GM18870 (cell line): ENCODE results near the gene OR6Q1.
"Not testable (repeated sequence)": the region's sequence is repeated elsewhere in the genome, so short reads cannot be mapped to it uniquely, and the experiment has no call there.

ENCODE experiments used
- ATAC-seq: cut with Tn5 transposase; IDR thresholded peaks from one replicate; pipeline ENCODE4 v1.9.1; 2021; ENCODE audit warnings: moderate library complexity; ENCODE audit not compliant: unreplicated experiment

OR6Q1 gene, protein sequence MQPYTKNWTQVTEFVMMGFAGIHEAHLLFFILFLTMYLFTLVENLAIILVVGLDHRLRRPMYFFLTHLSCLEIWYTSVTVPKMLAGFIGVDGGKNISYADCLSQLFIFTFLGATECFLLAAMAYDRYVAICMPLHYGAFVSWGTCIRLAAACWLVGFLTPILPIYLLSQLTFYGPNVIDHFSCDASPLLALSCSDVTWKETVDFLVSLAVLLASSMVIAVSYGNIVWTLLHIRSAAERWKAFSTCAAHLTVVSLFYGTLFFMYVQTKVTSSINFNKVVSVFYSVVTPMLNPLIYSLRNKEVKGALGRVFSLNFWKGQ

GRCh38 chr11:58030653-58031052 lies at the start of gene OR6Q1:
Gene OR6Q1, plus strand, starts transcription at chr11:58030953. Its CDS starts 0 bp downstream, at chr11:58030953.
- ATAC-seq = no peak

DNA sequence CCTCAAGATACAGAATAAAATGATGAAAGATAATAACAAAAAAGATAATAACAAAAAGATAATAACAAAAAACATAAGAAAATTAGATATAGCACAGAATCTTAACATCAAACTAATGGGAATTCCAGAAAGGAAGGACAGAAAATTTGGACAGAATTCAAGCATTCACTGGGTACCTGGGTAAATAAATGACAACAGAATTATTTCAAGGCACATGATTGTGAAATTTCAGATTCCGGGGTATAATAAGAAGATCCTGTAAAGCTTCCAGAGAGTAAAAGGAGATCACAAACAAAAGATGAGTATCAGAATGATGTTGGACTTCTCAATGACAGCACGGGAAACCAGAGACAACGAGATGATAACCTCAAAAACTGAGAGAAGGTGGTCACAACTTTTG lies 49.2 kb upstream of the OR6Q1 start:
- ATAC-seq = no peak

GRCh38 chr11:57982776-57983175 lies 48.0 kb upstream of the OR6Q1 start:
- no peak for ATAC-seq

DNA sequence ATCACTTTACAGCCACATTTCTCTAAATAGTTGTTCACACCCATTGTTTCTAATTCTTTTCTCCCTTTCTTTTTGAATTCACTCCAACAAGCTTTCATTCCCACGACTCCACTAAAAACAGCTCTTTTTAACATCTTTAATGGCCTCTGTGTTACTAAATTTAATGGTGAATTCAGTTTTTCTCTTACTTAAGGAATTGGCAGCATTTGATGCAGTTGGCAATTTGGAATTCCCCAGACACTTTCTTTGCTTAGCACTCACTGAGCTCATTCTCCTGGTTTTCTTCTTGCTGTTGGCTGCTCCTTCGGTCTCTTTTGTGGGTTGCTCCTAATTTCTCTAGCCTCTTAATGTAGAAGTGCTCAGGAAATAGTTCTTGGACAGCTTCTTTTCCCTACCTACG lies 47.6 kb upstream of the OR6Q1 start:
- no peak for ATAC-seq

DNA sequence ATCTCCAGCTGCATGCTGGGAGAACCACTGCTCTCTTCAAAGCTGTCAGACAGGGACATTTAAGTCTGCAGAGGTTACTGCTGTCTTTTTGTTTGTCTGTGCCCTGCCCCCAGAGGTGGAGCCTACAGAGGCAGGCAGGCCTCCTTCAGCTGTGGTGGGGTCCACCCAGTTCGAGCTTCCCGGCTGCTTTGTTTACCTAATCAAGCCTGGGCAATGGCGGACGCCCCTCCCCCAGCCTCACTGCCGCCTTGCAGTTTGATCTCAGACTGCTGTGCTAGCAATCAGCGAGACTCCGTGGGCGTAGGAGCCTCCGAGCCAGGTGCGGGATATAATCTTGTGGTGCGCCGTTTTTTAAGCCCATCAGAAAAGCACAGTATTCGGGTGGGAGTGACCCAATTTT lies 31.2 kb upstream of the OR6Q1 start:
- ATAC-seq = not testable (repeated sequence)

DNA sequence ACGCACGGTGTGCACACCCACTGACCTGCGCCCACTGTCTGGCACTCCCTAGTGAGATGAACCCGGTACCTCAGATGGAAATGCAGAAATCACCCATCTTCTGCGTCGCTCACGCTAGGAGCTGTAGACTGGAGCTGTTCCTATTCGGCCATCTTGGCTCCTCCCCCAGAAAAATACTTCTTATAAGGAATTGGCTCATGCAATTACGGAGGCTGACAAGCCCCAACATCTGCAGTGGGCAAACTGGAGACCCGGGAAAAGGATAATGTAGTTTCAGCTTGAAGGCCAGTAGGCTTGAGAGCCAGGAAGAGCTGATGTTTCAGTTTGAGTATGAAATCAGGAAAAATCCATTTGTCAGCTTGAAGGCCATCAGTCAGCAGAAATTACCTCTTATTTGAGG lies 30.7 kb upstream of the OR6Q1 start:
- not testable (repeated sequence) for ATAC-seq

DNA sequence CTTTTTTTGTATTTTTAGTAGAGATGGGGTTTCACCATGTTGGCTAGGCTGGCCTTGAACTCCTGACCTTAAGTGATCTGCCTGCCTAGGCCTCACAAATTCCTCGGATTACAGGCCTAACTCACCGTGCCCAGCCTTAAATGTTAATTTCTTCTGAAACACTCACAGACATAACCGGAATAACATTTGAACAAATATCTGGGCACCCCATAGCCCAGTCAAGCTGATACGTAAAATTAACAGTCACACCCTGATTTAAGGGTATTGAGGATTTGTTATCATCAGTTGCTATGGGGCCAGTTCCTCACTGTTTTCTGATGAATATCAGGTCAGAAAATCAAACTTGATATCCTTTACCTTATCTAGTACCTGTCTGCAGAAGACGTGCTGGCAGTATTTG lies 30.1 kb upstream of the OR6Q1 start:
- no peak for ATAC-seq

- ATAC-seq = no peak
These were observed 27.7 kb upstream of the OR6Q1 start for GRCh38 chr11:58003036-58003435.

DNA sequence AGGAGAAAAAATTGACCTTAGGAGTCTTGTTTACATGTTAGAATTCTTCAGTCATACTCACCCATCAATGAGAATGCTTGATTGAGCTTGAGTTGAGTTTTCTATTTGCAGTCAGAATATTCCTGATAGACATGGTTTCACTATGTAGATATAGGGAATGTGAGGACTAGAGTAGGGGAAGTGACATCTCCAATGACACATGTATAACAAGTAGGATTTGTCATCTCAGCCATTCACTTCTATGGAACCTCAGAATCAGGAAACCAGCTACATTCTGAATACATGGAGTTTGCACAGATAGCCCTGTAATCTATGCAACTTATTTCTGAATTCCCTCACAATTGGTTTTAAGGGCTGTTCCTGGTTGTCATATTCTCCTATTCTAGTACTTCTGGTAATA lies 27.2 kb upstream of the OR6Q1 start:
- no peak for ATAC-seq

GRCh38 chr11:58004664-58005063 lies 26.1 kb upstream of the OR6Q1 start:
- ATAC-seq = no peak

GRCh38 chr11:58006940-58007339 lies 23.8 kb upstream of the OR6Q1 start:
- no peak for ATAC-seq

- ATAC-seq = no peak
These were observed 19.0 kb upstream of the OR6Q1 start for GRCh38 chr11:58011771-58012170.

DNA sequence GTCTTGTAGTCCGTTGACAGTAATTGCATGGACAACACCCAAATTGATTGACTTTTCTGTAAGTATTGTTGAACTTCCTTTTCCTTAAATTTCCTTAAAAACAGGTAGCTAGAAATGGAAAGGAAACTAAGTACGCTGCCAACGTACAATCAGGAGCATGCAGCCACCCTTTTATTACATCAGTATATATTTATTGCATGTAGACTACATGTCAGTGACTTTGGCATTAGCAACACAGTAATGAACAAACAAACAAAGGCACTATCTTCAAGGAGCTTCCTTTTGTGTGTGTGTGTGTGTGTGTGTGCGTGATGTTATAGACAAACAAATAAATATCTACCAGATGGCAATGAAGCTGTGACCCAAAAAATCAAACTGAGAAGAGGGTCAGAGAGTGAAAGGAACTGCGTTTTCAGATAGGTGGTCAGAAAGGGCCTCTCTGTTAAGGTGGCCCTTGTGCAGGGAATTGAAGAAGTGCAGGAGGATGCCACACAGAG lies 7.3 kb upstream of the OR6Q1 start, which contains the start of gene OR9Q1:
TSS of gene OR9Q1 (plus strand) at position 447 of the 497 bp plus-strand sequence. CDS start 155,564 bp downstream, outside the sequence.
- ATAC-seq = no peak

GRCh38 chr11:58024601-58025091 lies 6.1 kb upstream of the OR6Q1 start:
- ATAC-seq = no peak

DNA sequence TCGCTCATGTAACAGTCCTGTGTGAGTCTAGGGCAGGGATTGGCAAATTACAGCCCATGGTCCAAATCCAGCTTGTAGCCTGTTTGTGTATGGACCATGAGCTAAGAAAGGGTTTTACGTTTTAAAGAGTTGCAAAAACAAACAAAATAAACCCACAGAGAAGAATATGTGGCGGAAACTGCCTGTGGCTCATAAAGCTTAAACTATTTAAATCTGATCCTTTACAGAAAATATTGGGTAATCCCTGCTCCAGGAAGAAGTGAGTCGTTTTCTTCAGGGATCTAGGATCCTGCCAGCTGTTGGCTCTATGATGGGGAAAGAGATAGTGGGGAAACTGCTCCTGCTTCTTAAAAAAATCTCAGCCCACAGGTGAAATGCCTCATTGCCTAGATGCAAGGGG lies 3.4 kb upstream of the OR6Q1 start:
- no peak for ATAC-seq

DNA sequence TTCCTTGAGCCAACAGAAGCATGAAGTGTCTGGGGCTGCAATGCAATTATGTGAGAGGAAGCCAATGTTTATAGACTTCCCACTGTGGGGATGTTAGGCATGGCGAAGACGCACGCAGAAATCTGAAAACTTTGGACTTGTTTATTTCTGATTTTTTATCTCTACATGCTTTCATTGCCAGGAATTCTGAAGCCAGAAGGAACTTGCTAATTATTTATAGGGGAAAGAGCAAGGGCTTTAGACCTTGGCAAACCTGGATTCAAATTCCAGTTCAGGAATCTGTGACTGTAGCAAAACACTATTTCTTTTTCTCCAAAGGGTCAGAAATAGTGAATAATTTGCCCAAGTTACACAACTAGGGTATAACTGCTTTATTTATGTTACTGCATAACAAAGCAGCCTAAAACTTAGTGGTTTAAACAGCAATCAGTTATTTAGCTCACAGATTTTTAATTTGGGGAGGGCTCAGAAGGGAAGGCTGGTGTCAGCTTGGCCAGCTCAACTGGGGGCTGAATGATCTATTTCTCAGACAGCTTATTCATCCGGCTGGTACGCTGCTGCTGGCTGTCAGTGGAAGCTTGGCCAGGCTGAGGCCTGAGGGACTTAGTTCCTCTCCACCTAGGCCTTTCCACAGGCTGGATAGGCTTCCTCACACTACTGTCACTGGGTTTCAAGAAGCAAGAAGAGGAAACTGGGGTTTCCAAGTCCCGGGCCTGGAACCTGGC lies 1.9 kb upstream of the OR6Q1 start:
- ATAC-seq = no peak

GRCh38 chr11:58034471-58034870 lies 3.7 kb downstream of the OR6Q1 start:
- no peak for ATAC-seq

- ATAC-seq = no peak
These were observed 8.8 kb downstream of the OR6Q1 start for GRCh38 chr11:58039589-58039988.

DNA sequence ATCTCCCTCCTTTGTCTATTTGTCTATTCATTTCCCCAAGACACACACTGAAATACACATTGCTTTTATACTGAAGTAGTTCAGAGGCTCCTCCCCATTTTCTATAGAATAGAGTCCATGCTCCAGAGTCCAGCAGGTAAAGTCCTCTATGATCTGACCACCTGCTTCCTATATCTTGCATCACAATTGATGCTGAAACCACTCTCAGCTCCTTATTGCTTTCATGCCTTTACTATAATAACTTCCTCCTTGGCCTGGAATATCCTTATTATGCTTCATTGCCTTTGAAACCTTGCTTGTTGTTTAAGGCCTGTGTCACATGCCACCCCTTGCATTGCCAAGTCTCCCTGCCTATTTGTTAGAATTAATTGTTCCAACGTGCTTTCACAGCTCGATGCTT lies 12.6 kb downstream of the OR6Q1 start:
- no peak for ATAC-seq

DNA sequence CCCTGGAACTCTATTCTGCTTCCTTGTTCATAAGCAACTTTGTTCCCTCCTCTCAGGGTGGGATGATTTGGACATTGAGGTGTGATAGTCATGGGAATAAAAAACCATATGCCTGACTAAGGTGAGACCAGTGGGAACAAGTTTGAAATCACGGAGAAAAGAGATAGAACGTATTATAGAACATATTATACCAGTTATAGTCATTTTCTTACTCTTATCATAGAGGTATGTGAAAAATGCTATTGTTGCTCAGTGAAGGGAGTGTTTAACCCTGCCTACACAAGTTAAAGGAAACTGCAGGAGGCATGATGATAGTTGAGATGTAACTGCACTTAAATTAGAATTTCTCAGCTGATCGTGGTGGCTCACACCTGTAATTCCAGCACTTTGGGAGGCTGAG lies 15.5 kb downstream of the OR6Q1 start:
- ATAC-seq = no peak

- no peak for ATAC-seq
These were observed 17.1 kb downstream of the OR6Q1 start for GRCh38 chr11:58047818-58048217.

GRCh38 chr11:58055806-58056401 lies 25.2 kb downstream of the OR6Q1 start:
- no peak for ATAC-seq
